NCI-H1105 (cell line): Measurements from ENCODE around the gene ARPC5L.
"Not testable (repeated sequence)": the region's sequence is repeated elsewhere in the genome, so short reads cannot be mapped to it uniquely, and the experiment has no call there.

ENCODE experiments used
- DNase-seq: peaks from one replicate; lab custom pipeline; 2025; lab: John Stamatoyannopoulos, UW

ARPC5L gene

GRCh38 chr9:124894035-124894740 is 32.3 kb downstream of the ARPC5L start:
- DNase-seq = no peak

- no peak for DNase-seq
Observed at GRCh38 chr9:124894741-124895170, 32.8 kb downstream of the ARPC5L start.

GRCh38 chr9:124897570-124898460 is 35.9 kb downstream of the ARPC5L start:
- no peak for DNase-seq

- DNase-seq = no peak
Observed at GRCh38 chr9:124899845-124900244, 37.9 kb downstream of the ARPC5L start.

- DNase-seq = no peak
Observed at GRCh38 chr9:124906966-124907365, 45.0 kb downstream of the ARPC5L start.

- no peak for DNase-seq
Observed at GRCh38 chr9:124908098-124908497, 46.2 kb downstream of the ARPC5L start.

- DNase-seq = no peak
Observed at GRCh38 chr9:124911766-124912165, 49.8 kb downstream of the ARPC5L start.

GRCh38 chr9:124913378-124913777 is 51.4 kb downstream of the ARPC5L start:
- DNase-seq = no peak

GRCh38 chr9:124914753-124915405 is 52.9 kb downstream of the ARPC5L start:
- no peak for DNase-seq

- DNase-seq = not testable (repeated sequence)
Observed at GRCh38 chr9:124920394-124920793, 58.5 kb downstream of the ARPC5L start.
